H9 (cell line): Measurements from ENCODE around the gene IDH2. TPM values are rescaled to one million over a fixed set of nuclear protein-coding genes. Genes with fewer than 3 reads are reported as not detected.

Experiments
- DNase-seq: peaks from one replicate; pipeline ENCODE4 v3.0.0-alpha.2; 2017
- H2AFZ ChIP-seq: one replicate; pipeline ENCODE4 v1.6.1; 2013; ENCODE audit warnings: mild to moderate bottlenecking, low read length, control low read depth, moderate library complexity
- H2AK5ac ChIP-seq: 2 replicates; pipeline ENCODE4 v1.6.1; 2013; ENCODE audit warnings: low read length, control low read depth, mixed read lengths; ENCODE audit not compliant: insufficient read length
- H2BK120ac ChIP-seq: one replicate; pipeline ENCODE4 v1.6.1; 2013; ENCODE audit warnings: low read depth, mild to moderate bottlenecking, low read length, control low read depth, inconsistent platforms; ENCODE audit not compliant: poor library complexity, severe bottlenecking
- H2BK12ac ChIP-seq: 2 replicates; pipeline ENCODE4 v1.6.1; 2013; ENCODE audit warnings: low read length, control low read depth, mixed read lengths, low read depth; ENCODE audit not compliant: insufficient read length
- H2BK15ac ChIP-seq: 2 replicates; pipeline ENCODE4 v1.6.1; 2013; ENCODE audit warnings: low read depth, low read length, control low read depth
- H2BK20ac ChIP-seq: one replicate; pipeline ENCODE4 v1.6.1; 2013; ENCODE audit warnings: low read depth, mild to moderate bottlenecking, low read length, control low read depth, inconsistent platforms; ENCODE audit not compliant: poor library complexity, severe bottlenecking
- H2BK5ac ChIP-seq: 2 replicates; pipeline ENCODE4 v1.6.1; 2013; ENCODE audit warnings: low read length, control low read depth, mixed read lengths; ENCODE audit not compliant: insufficient read length
- H3K14ac ChIP-seq: 2 replicates; pipeline ENCODE4 v1.6.1; 2013; ENCODE audit warnings: low read length, control low read depth; ENCODE audit not compliant: insufficient read depth
- H3K18ac ChIP-seq: 2 replicates; pipeline ENCODE4 v1.6.1; 2013; ENCODE audit warnings: low read depth, mild to moderate bottlenecking, mixed read lengths, low read length, control low read depth; ENCODE audit not compliant: insufficient read length
- H3K23ac ChIP-seq: 2 replicates; pipeline ENCODE4 v1.6.1; 2013; ENCODE audit warnings: low read length, control low read depth, mixed read lengths, low read depth; ENCODE audit not compliant: insufficient read length
- H3K23me2 ChIP-seq: 2 replicates; pipeline ENCODE4 v1.6.1; 2013; ENCODE audit warnings: low read depth, mild to moderate bottlenecking, mixed read lengths, low read length, control low read depth; ENCODE audit not compliant: insufficient read length, poor library complexity, severe bottlenecking
- H3K27ac ChIP-seq: 2 replicates; pipeline ENCODE4 v1.5.1; 2013; ENCODE audit warnings: low read length, control low read depth, mixed read lengths, low read depth; ENCODE audit not compliant: insufficient read length
- H3K27me3 ChIP-seq: 2 replicates; pipeline ENCODE4 v1.6.1; 2013; ENCODE audit warnings: low read length, control low read depth, inconsistent platforms; ENCODE audit not compliant: insufficient read depth
- H3K4ac ChIP-seq: 2 replicates; pipeline ENCODE4 v1.6.1; 2013; ENCODE audit warnings: low read depth, mild to moderate bottlenecking, control low read depth, inconsistent platforms, low read length, moderate library complexity
- H3K4me1 ChIP-seq: 2 replicates; pipeline ENCODE4 v1.6.1; 2013; ENCODE audit warnings: low read length, control low read depth, inconsistent platforms; ENCODE audit not compliant: insufficient read depth
- H3K4me2 ChIP-seq: 2 replicates; pipeline ENCODE4 v1.6.1; 2013; ENCODE audit warnings: low read length, control low read depth, mixed read lengths; ENCODE audit not compliant: insufficient read length, insufficient read depth
- H3K56ac ChIP-seq: 2 replicates; pipeline ENCODE4 v1.6.1; 2013; ENCODE audit warnings: low read depth, mild to moderate bottlenecking, mixed read lengths, low read length, control low read depth; ENCODE audit not compliant: insufficient read length
- H3K79me1 ChIP-seq: 2 replicates; pipeline ENCODE4 v1.6.1; 2013; ENCODE audit warnings: low read depth, mild to moderate bottlenecking, moderate library complexity, low read length, control low read depth, inconsistent platforms; ENCODE audit not compliant: insufficient read depth, poor library complexity, severe bottlenecking
- H3K79me2 ChIP-seq: 2 replicates; pipeline ENCODE4 v1.6.1; 2013; ENCODE audit warnings: low read length, control low read depth, inconsistent platforms; ENCODE audit not compliant: insufficient read depth
- H3K9ac ChIP-seq: 2 replicates; pipeline ENCODE4 v1.6.1; 2013; ENCODE audit warnings: low read length, control low read depth, mixed read lengths; ENCODE audit not compliant: insufficient read length; ENCODE audit errors: extremely low read depth
- H3K9me3 ChIP-seq: one replicate; pipeline ENCODE4 v1.6.1; 2013; ENCODE audit warnings: low read depth, low read length, inconsistent platforms; ENCODE audit not compliant: control insufficient read depth
- H3T11ph ChIP-seq: one replicate; pipeline ENCODE4 v1.6.1; 2013; ENCODE audit warnings: mild to moderate bottlenecking, low read length, control low read depth, inconsistent platforms
- H4K20me1 ChIP-seq: one replicate; pipeline ENCODE4 v1.6.1; 2013; ENCODE audit not compliant: control insufficient read depth, insufficient read length, insufficient read depth
- H4K5ac ChIP-seq: 2 replicates; pipeline ENCODE4 v1.6.1; 2013; ENCODE audit warnings: low read depth, mild to moderate bottlenecking, mixed read lengths, low read length, control low read depth; ENCODE audit not compliant: insufficient read length
- H4K8ac ChIP-seq: replicated peaks from 2 replicates; pipeline ENCODE4 v1.6.1; 2013; ENCODE audit warnings: low read length, control low read depth, mixed read lengths, low read depth; ENCODE audit not compliant: insufficient read length
- H4K91ac ChIP-seq: 2 replicates; pipeline ENCODE4 v1.6.1; 2013; ENCODE audit warnings: low read depth, mild to moderate bottlenecking, moderate library complexity, mixed read lengths, low read length, control low read depth; ENCODE audit not compliant: insufficient read length
- H3K27ac Mint-ChIP-seq, 3 experiments: 2 replicates in 2 of 3; 3 replicates in 1 of 3; pipeline ENCODE4 v1.8.0; 2020 to 2021; ENCODE audit warnings: mixed read lengths in 3 of 3, mild to moderate bottlenecking in 1 of 3, moderate library complexity in 1 of 3
- H3K27me3 Mint-ChIP-seq: 2 replicates; pipeline ENCODE4 v1.8.0; 2021; ENCODE audit warnings: low read depth, mild to moderate bottlenecking, moderate library complexity, mixed read lengths
- H3K36me3 Mint-ChIP-seq, 3 experiments: 2 replicates in 2 of 3; 3 replicates in 1 of 3; pipeline ENCODE4 v1.8.0; 2020 to 2021; ENCODE audit warnings: low read depth in 3 of 3, mixed read lengths in 3 of 3; ENCODE audit not compliant: insufficient read depth in 1 of 3
- H3K4me1 Mint-ChIP-seq, 2 experiments: 2 replicates each; pipeline ENCODE4 v1.8.0; 2020; ENCODE audit warnings: mixed read lengths in 2 of 2
- H3K4me3 Mint-ChIP-seq, 2 experiments: 2 replicates in 1 of 2; 3 replicates in 1 of 2; pipeline ENCODE4 v1.8.0; 2020 to 2021; ENCODE audit warnings: mild to moderate bottlenecking in 2 of 2, mixed read lengths in 2 of 2, moderate library complexity in 1 of 2
- H3K9me3 Mint-ChIP-seq, 2 experiments: 2 replicates in 1 of 2; 3 replicates in 1 of 2; pipeline ENCODE4 v1.8.0; 2020; ENCODE audit warnings: mild to moderate bottlenecking in 2 of 2, mixed read lengths in 2 of 2, moderate library complexity in 1 of 2
- WGBS: extraction: QIAGEN DNeasy Blood & Tissue Kit; methylation state at CpG from one replicate; pipeline ENCODE4 v1.1.7; 2013; ENCODE audit warnings: missing lambda C conversion rate, low lambda C conversion rate, mixed read lengths; ENCODE audit not compliant: insufficient read length; ENCODE audit errors: extremely low coverage; 5-methylcytosine and 5-hydroxymethylcytosine counted together
- total RNA-seq: library from RNA; stranded (reverse); gene quantifications from 2 replicates; pipeline ENCODE4 v1.2.1, GENCODE V29; 2021
- TF ChIP-seq, protein P1 (sequence below): fragments of 200-600 bp; sonication (generic); conservative IDR thresholded peaks from 3 replicates; pipeline ENCODE4 v1.8.0; 2021; ENCODE audit warnings: antibody characterized with exemption, mild to moderate bottlenecking

Gene IDH2
- total RNA-seq, 1 experiment from 2014 or later, result 57.7 TPM

DNA sequence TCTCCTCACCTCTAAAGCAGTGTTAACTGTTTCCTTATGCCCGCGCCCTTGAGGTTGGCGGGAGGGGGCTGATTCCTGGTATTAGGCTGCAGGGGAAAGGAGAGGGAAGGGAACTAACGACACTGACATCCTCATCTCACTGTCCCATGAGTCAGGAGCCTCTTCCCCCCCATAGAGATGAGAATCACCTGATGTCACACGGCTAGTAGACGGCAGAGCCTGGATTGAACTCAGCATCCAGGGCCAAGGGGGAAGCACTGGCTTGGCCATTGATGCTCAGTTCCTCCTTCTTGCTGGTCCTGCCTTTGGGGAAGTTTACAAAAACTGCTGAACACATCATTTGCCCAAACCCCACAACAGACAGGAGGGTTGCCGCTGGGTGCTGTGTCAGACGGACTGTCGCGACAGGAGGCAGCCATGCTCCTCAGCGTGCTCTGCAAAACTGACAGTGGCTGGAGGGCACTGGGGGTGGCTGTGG lies 38.5 kb downstream of the IDH2 start:
- Histone ChIP-seq H3K9ac (no peak overlapping the region), H2BK15ac (no peak overlapping the region), H2BK5ac (no peak overlapping the region), H4K91ac (no peak overlapping the region), H3K23me2 (no peaks in the 10 kb centered on the region), H3K4ac (no peak overlapping the region), H3K14ac (no peak overlapping the region), H4K8ac (no peak overlapping the region), H2AK5ac (no peak overlapping the region), H2AFZ (no peak overlapping the region), H3K23ac (no peak overlapping the region), H3K79me2 (no peaks in the 10 kb centered on the region), H3K18ac (no peak overlapping the region), H2BK20ac (no peak overlapping the region), H3T11ph (no peak overlapping the region), H3K4me2 (no peak overlapping the region), H2BK12ac (no peak overlapping the region), H3K9me3 (no peaks in the 10 kb centered on the region), H3K27me3 (no peaks in the 10 kb centered on the region), H3K79me1 (no peaks in the 10 kb centered on the region), H3K56ac (no peak overlapping the region), H3K4me1 (peaks cover 25% of the 10 kb centered on the region; the same call in 1 of the 2 replicates), H3K27ac (no peak overlapping the region), H2BK120ac (no peak overlapping the region), H4K5ac (no peak overlapping the region), H4K20me1 (peaks cover 2% of the 10 kb centered on the region)
- Mint-ChIP-seq H3K27ac (peak overlapping the region; percentile 68 to 99 (median 93); a peak in 4 of 7 replicates), H3K27me3 (no peaks in the 10 kb centered on the region), H3K4me3 (no peak overlapping the region; a peak in 1 of 5 replicates), H3K36me3 (peaks cover 0 to 8% (median 6%) of the 10 kb centered on the region in 3 experiments; a peak in 4 of 7 replicates), H3K9me3 (no peaks in the 10 kb centered on the region; a peak in 1 of 5 replicates), H3K4me1 (peaks cover 43 to 51% of the 10 kb centered on the region in 2 experiments)
- WGBS, result no CpG with 5 or more reads among the region's 11 CpGs
- DNase-seq, result no peak
- TF ChIP-seq, protein P1, sequence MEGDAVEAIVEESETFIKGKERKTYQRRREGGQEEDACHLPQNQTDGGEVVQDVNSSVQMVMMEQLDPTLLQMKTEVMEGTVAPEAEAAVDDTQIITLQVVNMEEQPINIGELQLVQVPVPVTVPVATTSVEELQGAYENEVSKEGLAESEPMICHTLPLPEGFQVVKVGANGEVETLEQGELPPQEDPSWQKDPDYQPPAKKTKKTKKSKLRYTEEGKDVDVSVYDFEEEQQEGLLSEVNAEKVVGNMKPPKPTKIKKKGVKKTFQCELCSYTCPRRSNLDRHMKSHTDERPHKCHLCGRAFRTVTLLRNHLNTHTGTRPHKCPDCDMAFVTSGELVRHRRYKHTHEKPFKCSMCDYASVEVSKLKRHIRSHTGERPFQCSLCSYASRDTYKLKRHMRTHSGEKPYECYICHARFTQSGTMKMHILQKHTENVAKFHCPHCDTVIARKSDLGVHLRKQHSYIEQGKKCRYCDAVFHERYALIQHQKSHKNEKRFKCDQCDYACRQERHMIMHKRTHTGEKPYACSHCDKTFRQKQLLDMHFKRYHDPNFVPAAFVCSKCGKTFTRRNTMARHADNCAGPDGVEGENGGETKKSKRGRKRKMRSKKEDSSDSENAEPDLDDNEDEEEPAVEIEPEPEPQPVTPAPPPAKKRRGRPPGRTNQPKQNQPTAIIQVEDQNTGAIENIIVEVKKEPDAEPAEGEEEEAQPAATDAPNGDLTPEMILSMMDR, result no peak
